Measurements from ENCODE around the gene ADAM19. TPM values are rescaled to one million over a fixed set of nuclear protein-coding genes. Genes with fewer than 3 reads are reported as not detected.

ADAM19 gene
- total and polyA plus RNA-seq, 4 donors: 3.1 to 17.6 (median 12.9) TPM

DNA sequence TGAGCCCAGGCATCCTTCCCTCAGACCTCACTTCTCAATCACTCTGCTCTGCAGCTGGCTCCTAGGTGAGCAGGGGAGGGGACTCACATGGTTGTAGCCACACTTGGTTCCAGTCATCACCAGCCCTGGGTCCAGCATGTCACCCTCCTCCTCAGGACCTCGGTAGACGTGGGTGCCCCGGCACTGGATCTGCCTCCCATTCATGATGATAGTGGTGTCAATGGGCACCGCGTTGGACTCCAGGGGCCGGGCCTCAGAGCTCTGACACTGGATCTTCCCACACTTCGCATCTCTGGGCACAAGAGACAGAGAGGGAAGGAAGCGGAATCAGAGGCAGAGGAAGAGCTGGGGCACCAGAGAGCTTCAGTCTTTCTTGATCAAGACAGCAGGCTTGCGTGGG lies 82.7 kb downstream of the ADAM19 start:
- ATAC-seq (ENCODE audit: insufficient read depth, low FRiP score) (no peak), DNase-seq (no peak)
- Histone ChIP-seq H3K27ac (ENCODE audit: low read depth in 1 of 2, low read length in 1 of 2) (no peak overlapping the region), H3K4me3 (no peak overlapping the region), H3K9me3 (ENCODE audit: control insufficient read depth in 4 of 4, insufficient read depth in 3 of 4, low read length in 3 of 4) (no peaks in the 10 kb centered on the region), H3K9ac (ENCODE audit: insufficient read depth in 1 of 2, low read length in 2 of 2) (no peak overlapping the region), H3K27me3 (ENCODE audit: control insufficient read depth in 3 of 3, insufficient read depth in 3 of 3, low read length in 2 of 3) (no peaks in the 10 kb centered on the region), H3K36me3 (ENCODE audit: control insufficient read depth in 4 of 4, insufficient read depth in 4 of 4, low read length in 4 of 4) (peaks cover 3 to 22% (median 13%) of the 10 kb centered on the region in 4 donors), H3K4me1 (ENCODE audit: control insufficient read depth in 5 of 5, insufficient read depth in 5 of 5, low read length in 5 of 5) (peaks cover 0 to 2% (median 0%) of the 10 kb centered on the region in 5 donors)
- WGBS, 2 donors: 94 to 96% methylated on average over 9 of the region's 9 CpGs
- TF ChIP-seq, protein P1, sequence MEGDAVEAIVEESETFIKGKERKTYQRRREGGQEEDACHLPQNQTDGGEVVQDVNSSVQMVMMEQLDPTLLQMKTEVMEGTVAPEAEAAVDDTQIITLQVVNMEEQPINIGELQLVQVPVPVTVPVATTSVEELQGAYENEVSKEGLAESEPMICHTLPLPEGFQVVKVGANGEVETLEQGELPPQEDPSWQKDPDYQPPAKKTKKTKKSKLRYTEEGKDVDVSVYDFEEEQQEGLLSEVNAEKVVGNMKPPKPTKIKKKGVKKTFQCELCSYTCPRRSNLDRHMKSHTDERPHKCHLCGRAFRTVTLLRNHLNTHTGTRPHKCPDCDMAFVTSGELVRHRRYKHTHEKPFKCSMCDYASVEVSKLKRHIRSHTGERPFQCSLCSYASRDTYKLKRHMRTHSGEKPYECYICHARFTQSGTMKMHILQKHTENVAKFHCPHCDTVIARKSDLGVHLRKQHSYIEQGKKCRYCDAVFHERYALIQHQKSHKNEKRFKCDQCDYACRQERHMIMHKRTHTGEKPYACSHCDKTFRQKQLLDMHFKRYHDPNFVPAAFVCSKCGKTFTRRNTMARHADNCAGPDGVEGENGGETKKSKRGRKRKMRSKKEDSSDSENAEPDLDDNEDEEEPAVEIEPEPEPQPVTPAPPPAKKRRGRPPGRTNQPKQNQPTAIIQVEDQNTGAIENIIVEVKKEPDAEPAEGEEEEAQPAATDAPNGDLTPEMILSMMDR (IDR thresholded peaks at IDR 0.05; ENCODE audit: control extremely low read depth, extremely low read depth): no peak

DNA sequence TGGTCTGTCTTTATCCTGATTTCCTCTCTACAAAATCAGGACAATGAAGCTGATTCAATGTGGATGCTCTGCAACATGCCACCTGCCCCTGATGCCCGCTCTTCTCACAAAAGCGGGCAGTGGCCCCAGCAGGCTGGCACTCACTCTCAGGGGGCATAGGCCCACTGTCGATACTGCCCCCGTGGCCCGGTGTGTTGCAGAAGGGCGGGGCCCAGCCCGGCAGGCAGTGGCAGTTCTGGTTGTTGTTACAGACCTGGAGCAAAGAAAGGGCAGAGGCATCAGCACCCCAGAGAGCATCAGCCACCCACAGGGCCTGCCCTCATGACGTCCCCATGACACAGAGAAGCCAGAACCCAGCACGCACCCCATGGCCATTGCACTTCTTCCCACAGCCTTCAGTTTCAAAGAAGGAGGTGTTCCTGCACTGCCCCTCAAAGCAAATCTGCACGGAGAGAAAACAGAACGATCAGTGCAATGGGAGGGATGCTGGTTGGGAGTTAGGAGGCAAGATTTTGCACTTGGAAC lies 84.0 kb downstream of the ADAM19 start:
- WGBS, 2 donors: 92 to 96% methylated on average over 11 of the region's 11 CpGs
- H3K9ac ChIP-seq (ENCODE audit: insufficient read depth in 1 of 2, low read length in 2 of 2): no peak overlapping the region
- TF ChIP-seq, protein P1 (IDR thresholded peaks at IDR 0.05; ENCODE audit: control extremely low read depth, extremely low read depth): no peak

DNA sequence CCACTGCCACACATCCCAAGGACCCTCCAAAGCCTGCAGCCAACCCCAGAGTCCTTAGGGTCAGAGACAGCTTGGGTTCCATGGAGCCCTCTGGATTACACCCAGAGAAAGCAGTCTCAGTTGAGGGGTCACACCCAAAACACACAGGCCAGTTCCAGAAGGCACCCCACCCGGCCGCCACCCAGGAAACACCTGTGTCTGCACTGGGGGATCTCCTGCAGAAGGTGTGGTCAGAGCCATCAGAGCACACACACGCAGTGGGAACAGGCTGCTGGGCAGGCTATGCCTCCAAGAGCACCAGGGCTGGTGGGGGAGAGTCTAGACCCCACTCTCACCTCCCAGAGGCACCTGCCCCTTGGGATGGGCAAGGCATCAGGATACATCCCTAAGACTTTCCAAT lies 88.2 kb downstream of the ADAM19 start:
- Histone ChIP-seq H3K4me1 (ENCODE audit: control insufficient read depth in 5 of 5, insufficient read depth in 5 of 5, low read length in 5 of 5) (peaks cover 0 to 8% (median 0%) of the 10 kb centered on the region in 5 donors), H3K4me3 (no peak overlapping the region), H3K36me3 (ENCODE audit: control insufficient read depth in 4 of 4, insufficient read depth in 4 of 4, low read length in 4 of 4) (peaks cover 3 to 22% (median 13%) of the 10 kb centered on the region in 4 donors), H3K27me3 (ENCODE audit: control insufficient read depth in 3 of 3, insufficient read depth in 3 of 3, low read length in 2 of 3) (no peaks in the 10 kb centered on the region), H3K9me3 (ENCODE audit: control insufficient read depth in 4 of 4, insufficient read depth in 3 of 4, low read length in 3 of 4) (no peaks in the 10 kb centered on the region), H3K9ac (ENCODE audit: insufficient read depth in 1 of 2, low read length in 2 of 2) (no peak overlapping the region), H3K27ac (ENCODE audit: low read depth in 1 of 2, low read length in 1 of 2) (no peak overlapping the region)
- TF ChIP-seq, protein P1 (IDR thresholded peaks at IDR 0.05; ENCODE audit: control extremely low read depth, extremely low read depth): no peak
- WGBS, 2 donors: 86 to 94% methylated on average over 3 of the region's 3 CpGs
- no peak for DNase-seq
- no peak for ATAC-seq (ENCODE audit: insufficient read depth, low FRiP score)

More for the DNA sequence above, 84.0 kb downstream of the ADAM19 start:
- no peaks in the 10 kb centered on the region for H3K9me3 ChIP-seq (ENCODE audit: control insufficient read depth in 4 of 4, insufficient read depth in 3 of 4, low read length in 3 of 4)
- no peaks in the 10 kb centered on the region for H3K27me3 ChIP-seq (ENCODE audit: control insufficient read depth in 3 of 3, insufficient read depth in 3 of 3, low read length in 2 of 3)
- peaks cover 3 to 25% (median 16%) of the 10 kb centered on the region in 4 donors for H3K36me3 ChIP-seq (ENCODE audit: control insufficient read depth in 4 of 4, insufficient read depth in 4 of 4, low read length in 4 of 4)
- H3K27ac ChIP-seq (ENCODE audit: low read depth in 1 of 2, low read length in 1 of 2): no peak overlapping the region
- H3K4me3 ChIP-seq: no peak overlapping the region
- no peak for ATAC-seq (ENCODE audit: insufficient read depth, low FRiP score)
- no peak for DNase-seq
- peaks cover 0 to 2% (median 0%) of the 10 kb centered on the region in 5 donors for H3K4me1 ChIP-seq (ENCODE audit: control insufficient read depth in 5 of 5, insufficient read depth in 5 of 5, low read length in 5 of 5)

DNA sequence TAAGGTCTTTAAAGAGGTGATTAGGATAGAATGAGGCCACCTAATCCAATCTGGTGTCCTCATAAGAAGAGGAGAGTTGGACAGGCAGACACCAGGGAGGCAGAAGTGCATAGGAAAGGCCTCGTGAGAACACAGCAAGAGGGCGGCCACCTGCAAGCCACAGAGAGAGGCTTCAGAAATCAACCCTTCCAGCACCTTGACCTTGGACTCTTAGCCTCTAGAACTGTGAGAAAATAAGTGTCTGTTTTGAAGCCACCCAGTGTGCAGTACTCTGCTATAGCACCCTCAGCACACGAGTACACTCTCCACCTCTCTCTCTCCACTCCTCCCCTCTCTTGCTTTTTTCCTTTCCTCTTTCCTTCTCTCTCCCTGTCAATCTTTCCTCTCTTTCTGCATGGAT lies 88.7 kb downstream of the ADAM19 start:
- TF ChIP-seq, protein P1 (IDR thresholded peaks at IDR 0.05; ENCODE audit: control extremely low read depth, extremely low read depth): no peak
- H3K36me3 ChIP-seq (ENCODE audit: control insufficient read depth in 4 of 4, insufficient read depth in 4 of 4, low read length in 4 of 4): peaks cover 3 to 22% (median 13%) of the 10 kb centered on the region in 4 donors

More for the DNA sequence above, 88.7 kb downstream of the ADAM19 start:
- Histone ChIP-seq H3K4me3 (no peak overlapping the region), H3K9ac (ENCODE audit: insufficient read depth in 1 of 2, low read length in 2 of 2) (no peak overlapping the region), H3K9me3 (ENCODE audit: control insufficient read depth in 4 of 4, insufficient read depth in 3 of 4, low read length in 3 of 4) (no peaks in the 10 kb centered on the region), H3K27me3 (ENCODE audit: control insufficient read depth in 3 of 3, insufficient read depth in 3 of 3, low read length in 2 of 3) (no peaks in the 10 kb centered on the region), H3K27ac (ENCODE audit: low read depth in 1 of 2, low read length in 1 of 2) (no peak overlapping the region), H3K4me1 (ENCODE audit: control insufficient read depth in 5 of 5, insufficient read depth in 5 of 5, low read length in 5 of 5) (peaks cover 0 to 8% (median 0%) of the 10 kb centered on the region in 5 donors)
- no peak for DNase-seq
- no peak for ATAC-seq (ENCODE audit: insufficient read depth, low FRiP score)
- WGBS, 2 donors: 83 to 93% methylated on average over 3 of the region's 3 CpGs
